ENCODE data around the gene FARS2.

FARS2 gene

GRCh38 chr6:5665173-5665572 lies 403.9 kb downstream of the FARS2 start:
- ChIA-PET CTCF (interaction anchor here (0.6 kb wide), 1 partner anchor 650 kb away, joined by 3 read pairs; no protein-coding TSS in a partner anchor), POLR2A (no interaction called here)

DNA sequence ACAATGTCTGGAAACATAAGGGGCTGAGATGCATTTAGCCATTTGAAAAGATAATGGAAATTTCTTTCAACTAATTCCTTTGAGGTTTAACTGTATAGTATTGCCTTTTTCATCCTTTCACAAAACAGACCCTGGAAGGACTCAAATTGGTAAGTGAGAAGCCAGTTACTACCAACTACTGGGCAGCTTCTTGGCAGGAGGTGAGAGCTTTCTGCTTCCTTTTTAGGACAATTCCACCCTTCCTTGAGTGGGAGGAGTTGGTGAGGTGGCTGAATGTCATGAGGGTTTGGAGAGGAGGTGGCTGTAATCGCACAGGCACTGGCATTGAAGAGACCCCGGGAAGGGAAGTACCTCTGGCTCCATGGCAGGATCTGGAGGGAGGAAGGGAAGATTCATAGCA lies 404.4 kb downstream of the FARS2 start:
- ChIA-PET POLR2A (no interaction called here), CTCF (no interaction called here)
- H3K9me3 ChIP-seq (ENCODE audit: control insufficient read depth, insufficient read depth, low read depth, low read length), result no peaks in the 10 kb centered on the region
- H3K27ac ChIP-seq (ENCODE audit: extremely low read depth, low read depth, low read length), result no peak overlapping the region
- no peaks in the 10 kb centered on the region for H3K36me3 ChIP-seq (ENCODE audit: control insufficient read depth in 2 of 2, insufficient read depth in 1 of 2, low read length in 2 of 2)
- TF ChIP-seq BCL11B (tag by site-specific recombination; IDR thresholded peaks at IDR 0.05; ENCODE audit: low read depth) (no peak), ZNF561 (tag by site-specific recombination; IDR thresholded peaks at IDR 0.05; ENCODE audit: borderline replicate concordance) (no peak), ZNF114 (tag by site-specific recombination; IDR thresholded peaks at IDR 0.05) (no peak), SCRT2 (tag by site-specific recombination; IDR thresholded peaks at IDR 0.05) (no peak), ZNF366 (tag by site-specific recombination; conservative IDR thresholded peaks at IDR 0.05) (no peak), ZSCAN23 (tag by site-specific recombination; IDR thresholded peaks at IDR 0.05) (no peak), ZNF394 (tag by site-specific recombination; IDR thresholded peaks at IDR 0.05; ENCODE audit: borderline replicate concordance) (no peak), ZBTB20 (tag by site-specific recombination; IDR thresholded peaks at IDR 0.05) (no peak), ZNF362 (tag by site-specific recombination; IDR thresholded peaks at IDR 0.05) (no peak), KLF9 (tag by site-specific recombination; IDR thresholded peaks at IDR 0.05; ENCODE audit: low read depth) (no peak), ZNF324 (tag by site-specific recombination; IDR thresholded peaks at IDR 0.05) (no peak), ZNF585B (tag by site-specific recombination; IDR thresholded peaks at IDR 0.05) (no peak), PRDM6 (tag by site-specific recombination; IDR thresholded peaks at IDR 0.05) (no peak), ZNF169 (tag by site-specific recombination; IDR thresholded peaks at IDR 0.05) (no peak)
- 0 out of 2 replicates have a peak, but pooled peaks cover 3% of the 10 kb centered on the region for H3K4me1 ChIP-seq (ENCODE audit: control insufficient read depth, insufficient read depth, low read length)
- no peak overlapping the region for H3K4me3 ChIP-seq (ENCODE audit: low read depth, low read length)

More at GRCh38 chr6:5665173-5665572, 403.9 kb downstream of the FARS2 start:
- Histone ChIP-seq H3K27ac (ENCODE audit: extremely low read depth, low read depth, low read length) (no peak overlapping the region), H3K4me1 (ENCODE audit: control insufficient read depth, insufficient read depth, low read length) (no peaks in the 10 kb centered on the region), H3K9me3 (ENCODE audit: control insufficient read depth, insufficient read depth, low read depth, low read length) (no peaks in the 10 kb centered on the region), H3K36me3 (ENCODE audit: control insufficient read depth in 2 of 2, insufficient read depth in 1 of 2, low read length in 2 of 2) (no peaks in the 10 kb centered on the region), H3K4me3 (ENCODE audit: low read depth, low read length) (no peak overlapping the region)
- no peak for TF ChIP-seq TRIM28 (IDR thresholded peaks at IDR 0.05; ENCODE audit: borderline replicate concordance, low read length)

- Histone ChIP-seq H3K4me1 (ENCODE audit: control insufficient read depth, insufficient read depth, low read length) (0 out of 2 replicates have a peak, but pooled peaks cover 3% of the 10 kb centered on the region), H3K36me3 (ENCODE audit: control insufficient read depth in 2 of 2, insufficient read depth in 1 of 2, low read length in 2 of 2) (no peaks in the 10 kb centered on the region), H3K4me3 (ENCODE audit: low read depth, low read length) (no peak overlapping the region), H3K27ac (ENCODE audit: extremely low read depth, low read depth, low read length) (no peak overlapping the region), H3K9me3 (ENCODE audit: control insufficient read depth, insufficient read depth, low read depth, low read length) (no peaks in the 10 kb centered on the region)
- ChIA-PET POLR2A (no interaction called here), CTCF (interaction anchor here (0.7 kb wide), 1 partner anchor 400 kb away, joined by 3 read pairs; no protein-coding TSS in a partner anchor)
- TF ChIP-seq ZNF146 (tag by site-specific recombination; IDR thresholded peaks at IDR 0.05) (0 out of 2 replicates have a peak, but pooled peaks have one; percentile 6), ZNF398 (tag by site-specific recombination; IDR thresholded peaks at IDR 0.05) (no peak)
- TF ChIP-seq, protein P1, sequence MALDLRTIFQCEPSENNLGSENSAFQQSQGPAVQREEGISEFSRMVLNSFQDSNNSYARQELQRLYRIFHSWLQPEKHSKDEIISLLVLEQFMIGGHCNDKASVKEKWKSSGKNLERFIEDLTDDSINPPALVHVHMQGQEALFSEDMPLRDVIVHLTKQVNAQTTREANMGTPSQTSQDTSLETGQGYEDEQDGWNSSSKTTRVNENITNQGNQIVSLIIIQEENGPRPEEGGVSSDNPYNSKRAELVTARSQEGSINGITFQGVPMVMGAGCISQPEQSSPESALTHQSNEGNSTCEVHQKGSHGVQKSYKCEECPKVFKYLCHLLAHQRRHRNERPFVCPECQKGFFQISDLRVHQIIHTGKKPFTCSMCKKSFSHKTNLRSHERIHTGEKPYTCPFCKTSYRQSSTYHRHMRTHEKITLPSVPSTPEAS (tag by site-specific recombination; IDR thresholded peaks at IDR 0.05), result no peak
These were observed 405.4 kb downstream of the FARS2 start for GRCh38 chr6:5666695-5667094.
